GM12878 (cell line): Measurements from ENCODE around the gene POLR2B. TPM values are rescaled to one million over a fixed set of nuclear protein-coding genes. Genes with fewer than 3 reads are reported as not detected.

ENCODE experiments used
- ATAC-seq: fragments of 200-7000 bp; cut with Tn5 transposase; 3 replicates; pipeline ENCODE4 v1.9.1; 2020; ENCODE audit warnings: mild to moderate bottlenecking, moderate library complexity
- BruUV-seq: library from RNA; stranded (reverse); fragments of 400-500 nt; replicated peaks from 2 replicates; lab custom pipeline; 2021; lab: Mats Ljungman, UMichigan
- CTCF ChIA-PET: fragments of 300-600 bp; sonication (Branson Sonifier 250); formaldehyde crosslinking; extraction: SDS; loops from one replicate; lab custom pipeline; 2021; ENCODE audit warnings: inconsistent platforms; lab: Yijun Ruan, JAX
- POLR2A ChIA-PET: fragments of 350-600 bp; formaldehyde crosslinking; extraction: SDS; loops from one replicate; lab custom pipeline; 2021; ENCODE audit warnings: inconsistent platforms; lab: Charles Lee
- RAD21 ChIA-PET: fragments of 300-600 bp; sonication (Branson Sonifier 250); formaldehyde crosslinking; loops from one replicate; lab custom pipeline; 2023; ENCODE audit warnings: antibody characterized with exemption; ENCODE audit not compliant: unreplicated experiment; lab: Charles Lee
- SMC1A ChIA-PET: fragments of 300-600 bp; sonication (Branson Sonifier 250); formaldehyde crosslinking; loops from one replicate; lab custom pipeline; 2023; ENCODE audit not compliant: unreplicated experiment, uncharacterized antibody; lab: Charles Lee
- DNase-seq: peaks from one replicate; pipeline ENCODE4 v3.0.0-alpha.2; 2011; ENCODE audit warnings: low read depth, low spot score
- FAIRE-seq: peaks from 3 replicates; lab custom pipeline; 2011; peaks lifted over from hg19 to GRCh38; lab: Jason Lieb, UNC
- H2AFZ ChIP-seq: 2 replicates; pipeline ENCODE4 v1.6.0; 2011; ENCODE audit warnings: low read depth, low read length, control low read depth; ENCODE audit not compliant: control insufficient read depth
- H3K27ac ChIP-seq: 2 replicates; pipeline ENCODE4 v1.5.1; 2011; ENCODE audit warnings: control low read depth; ENCODE audit not compliant: control insufficient read depth, insufficient read depth
- H3K27me3 ChIP-seq, 2 experiments: replicated peaks in 1 of 2; 2 replicates each; pipeline versions ENCODE4 v1.6.0 to v1.6.1; 2011; ENCODE audit warnings: low read length in 1 of 2; ENCODE audit not compliant: control insufficient read depth in 2 of 2, insufficient read depth in 2 of 2
- H3K36me3 ChIP-seq, 2 experiments: 2 replicates each; pipeline ENCODE4 v1.5.1; 2011; ENCODE audit warnings: low read length in 1 of 2; ENCODE audit not compliant: control insufficient read depth in 2 of 2, insufficient read depth in 2 of 2
- H3K4me1 ChIP-seq: 2 replicates; pipeline ENCODE4 v1.6.1; 2011; ENCODE audit warnings: mild to moderate bottlenecking, low read length, moderate library complexity, mixed read lengths; ENCODE audit not compliant: control insufficient read depth, insufficient read depth
- H3K4me2 ChIP-seq: 2 replicates; pipeline ENCODE4 v1.6.0; 2011; ENCODE audit warnings: control low read depth; ENCODE audit not compliant: control insufficient read depth, insufficient read depth
- H3K4me3 ChIP-seq: fragments of 200-600 bp; sonication (generic); 2 replicates; pipeline ENCODE4 v1.5.1; 2016
- H3K79me2 ChIP-seq: 2 replicates; pipeline ENCODE4 v1.6.0; 2011; ENCODE audit warnings: low read length; ENCODE audit not compliant: control insufficient read depth, insufficient read depth
- H3K9ac ChIP-seq: 2 replicates; pipeline ENCODE4 v1.8.0; 2011; ENCODE audit warnings: low read length, control low read depth, mixed read lengths; ENCODE audit not compliant: control insufficient read depth, insufficient read depth
- H3K9me3 ChIP-seq: replicated peaks from 3 replicates; pipeline ENCODE4 v1.5.1; 2011; ENCODE audit warnings: mild to moderate bottlenecking, low read length; ENCODE audit not compliant: control insufficient read depth, insufficient read depth
- H4K20me1 ChIP-seq: 2 replicates; pipeline ENCODE4 v1.6.0; 2011; ENCODE audit not compliant: control insufficient read depth, insufficient read depth
- BCL11A ChIP-seq: IDR thresholded peaks from 2 replicates; pipeline ENCODE4 v1.6.1; 2011; ENCODE audit warnings: low read depth, low read length
- PML ChIP-seq: IDR thresholded peaks from 2 replicates; pipeline ENCODE4 v1.6.1; 2012; ENCODE audit warnings: low read length, inconsistent platforms
- POLR2AphosphoS5 ChIP-seq: IDR thresholded peaks from 2 replicates; pipeline ENCODE4 v1.6.1; 2011; ENCODE audit warnings: mild to moderate bottlenecking, low read length, inconsistent platforms
- TARDBP ChIP-seq: IDR thresholded peaks from 2 replicates; pipeline ENCODE4 v1.6.1; 2016; ENCODE audit warnings: borderline replicate concordance
- WGBS: methylation state at CpG from one replicate; pipeline ENCODE4 v1.1.6; 2016; ENCODE audit warnings: low lambda C conversion rate; ENCODE audit not compliant: insufficient replicate concordance, insufficient coverage; ENCODE audit errors: missing lambda C conversion rate; 5-methylcytosine and 5-hydroxymethylcytosine counted together
- in situ Hi-C: fragments of 300-500 bp; cut with MboI; formaldehyde crosslinking; loops from 9 replicates; pipeline ENCODE4 v1.14.3; 2018; ENCODE audit warnings: mixed read lengths
- intact Hi-C: fragments of 100-400 bp; cut with micrococcal nuclease; formaldehyde crosslinking; loops from one replicate; pipeline ENCODE4 v1.14.2; 2022; ENCODE audit not compliant: unreplicated experiment
- polyA plus RNA-seq, 11 experiments: library from polyadenylated mRNA; depleted of rRNA in 4 of 11; unstranded in 6 of 11; stranded (reverse) in 5 of 11; fragments of >200 nt; fragmentation: Nextera tagmentation in 4 of 11; fragmentation: Illumina TruSeq in 1 of 11; extraction: Ambion mirVana in 4 of 11; extraction: Trizol in 1 of 11; gene quantifications; 1 replicate in 1 of 11; 2 replicates in 10 of 11; pipeline versions ENCODE4 v1.2.1 to v1.2.3, GENCODE V29; 2011 to 2016; ENCODE audit warnings: inconsistent platforms in 2 of 11, missing spikeins in 2 of 11, low read depth in 1 of 11
- total RNA-seq, 4 experiments: library from RNA; depleted of rRNA in 3 of 4; stranded (reverse); fragments of >200 nt in 3 of 4; fragmentation: Illumina TruSeq in 1 of 4; extraction: Trizol in 1 of 4; gene quantifications; 2 replicates each; pipeline versions ENCODE4 v1.2.1 to v1.2.3, GENCODE V29; 2013 to 2021
- TF ChIP-seq, protein P1 (sequence below): fragments of 450-650 bp; IDR thresholded peaks from 2 replicates; pipeline ENCODE4 v1.6.1; 2017; ENCODE audit warnings: antibody characterized with exemption, mild to moderate bottlenecking, moderate library complexity
- TF ChIP-seq, protein P2 (sequence below): fragments of 450-650 bp; formaldehyde crosslinking; IDR thresholded peaks from 2 replicates; pipeline ENCODE4 v1.4.0; 2022; ENCODE audit warnings: mild to moderate bottlenecking, moderate library complexity
- TF ChIP-seq, protein P3 (sequence below): fragments of 450-650 bp; IDR thresholded peaks from 2 replicates; pipeline ENCODE4 v1.6.1; 2016; ENCODE audit warnings: mild to moderate bottlenecking

Gene POLR2B
- total and polyA plus RNA-seq, 10 of the 15 experiments (the other 5 are each of a cell fraction or from before 2014, with no cell fraction given) = 46.0 to 183 (median 99.2) TPM

DNA sequence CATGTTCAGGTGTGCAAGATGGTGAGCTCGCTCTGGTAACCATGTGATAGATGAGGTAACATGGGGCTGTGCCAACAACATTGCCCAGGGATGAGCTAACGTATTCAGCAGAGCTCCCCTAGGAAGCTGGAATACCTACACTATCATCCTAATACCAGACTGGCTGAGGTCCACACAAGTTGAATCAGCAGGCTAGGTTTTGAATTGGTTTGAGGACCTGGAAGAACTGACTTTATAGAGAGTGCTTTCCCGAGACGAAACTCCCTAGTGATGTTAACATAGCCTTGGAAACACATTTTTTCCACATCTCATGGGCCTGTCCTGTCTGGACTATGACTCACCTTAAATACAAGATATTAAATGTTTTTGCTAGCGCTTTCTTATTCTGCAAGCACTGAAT lies 74.8 kb downstream of the POLR2B start:
- RAD21 ChIA-PET = no interaction called here
- no peak for ATAC-seq
- WGBS = 7% methylated on average over 5 of the region's 5 CpGs
- no peak overlapping the region for H3K9ac ChIP-seq
- H3K27ac ChIP-seq = no peak overlapping the region
- TF ChIP-seq PML = no peak
- TF ChIP-seq, protein P1, sequence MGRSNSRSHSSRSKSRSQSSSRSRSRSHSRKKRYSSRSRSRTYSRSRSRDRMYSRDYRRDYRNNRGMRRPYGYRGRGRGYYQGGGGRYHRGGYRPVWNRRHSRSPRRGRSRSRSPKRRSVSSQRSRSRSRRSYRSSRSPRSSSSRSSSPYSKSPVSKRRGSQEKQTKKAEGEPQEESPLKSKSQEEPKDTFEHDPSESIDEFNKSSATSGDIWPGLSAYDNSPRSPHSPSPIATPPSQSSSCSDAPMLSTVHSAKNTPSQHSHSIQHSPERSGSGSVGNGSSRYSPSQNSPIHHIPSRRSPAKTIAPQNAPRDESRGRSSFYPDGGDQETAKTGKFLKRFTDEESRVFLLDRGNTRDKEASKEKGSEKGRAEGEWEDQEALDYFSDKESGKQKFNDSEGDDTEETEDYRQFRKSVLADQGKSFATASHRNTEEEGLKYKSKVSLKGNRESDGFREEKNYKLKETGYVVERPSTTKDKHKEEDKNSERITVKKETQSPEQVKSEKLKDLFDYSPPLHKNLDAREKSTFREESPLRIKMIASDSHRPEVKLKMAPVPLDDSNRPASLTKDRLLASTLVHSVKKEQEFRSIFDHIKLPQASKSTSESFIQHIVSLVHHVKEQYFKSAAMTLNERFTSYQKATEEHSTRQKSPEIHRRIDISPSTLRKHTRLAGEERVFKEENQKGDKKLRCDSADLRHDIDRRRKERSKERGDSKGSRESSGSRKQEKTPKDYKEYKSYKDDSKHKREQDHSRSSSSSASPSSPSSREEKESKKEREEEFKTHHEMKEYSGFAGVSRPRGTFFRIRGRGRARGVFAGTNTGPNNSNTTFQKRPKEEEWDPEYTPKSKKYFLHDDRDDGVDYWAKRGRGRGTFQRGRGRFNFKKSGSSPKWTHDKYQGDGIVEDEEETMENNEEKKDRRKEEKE = no peak
- TF ChIP-seq, protein P2, sequence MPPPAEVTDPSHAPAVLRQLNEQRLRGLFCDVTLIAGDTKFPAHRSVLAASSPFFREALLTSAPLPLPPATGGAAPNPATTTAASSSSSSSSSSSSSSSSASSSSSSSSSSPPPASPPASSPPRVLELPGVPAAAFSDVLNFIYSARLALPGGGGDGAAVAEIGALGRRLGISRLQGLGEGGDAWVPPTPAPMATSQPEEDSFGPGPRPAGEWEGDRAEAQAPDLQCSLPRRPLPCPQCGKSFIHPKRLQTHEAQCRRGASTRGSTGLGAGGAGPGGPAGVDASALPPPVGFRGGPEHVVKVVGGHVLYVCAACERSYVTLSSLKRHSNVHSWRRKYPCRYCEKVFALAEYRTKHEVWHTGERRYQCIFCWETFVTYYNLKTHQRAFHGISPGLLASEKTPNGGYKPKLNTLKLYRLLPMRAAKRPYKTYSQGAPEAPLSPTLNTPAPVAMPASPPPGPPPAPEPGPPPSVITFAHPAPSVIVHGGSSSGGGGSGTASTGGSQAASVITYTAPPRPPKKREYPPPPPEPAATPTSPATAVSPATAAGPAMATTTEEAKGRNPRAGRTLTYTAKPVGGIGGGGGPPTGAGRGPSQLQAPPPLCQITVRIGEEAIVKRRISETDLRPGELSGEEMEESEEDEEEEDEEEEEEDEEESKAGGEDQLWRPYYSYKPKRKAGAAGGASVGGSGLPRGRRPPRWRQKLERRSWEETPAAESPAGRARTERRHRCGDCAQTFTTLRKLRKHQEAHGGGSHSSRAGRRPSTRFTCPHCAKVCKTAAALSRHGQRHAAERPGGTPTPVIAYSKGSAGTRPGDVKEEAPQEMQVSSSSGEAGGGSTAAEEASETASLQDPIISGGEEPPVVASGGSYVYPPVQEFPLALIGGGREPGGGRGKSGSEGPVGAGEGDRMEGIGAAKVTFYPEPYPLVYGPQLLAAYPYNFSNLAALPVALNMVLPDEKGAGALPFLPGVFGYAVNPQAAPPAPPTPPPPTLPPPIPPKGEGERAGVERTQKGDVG = no peak
- TF ChIP-seq POLR2AphosphoS5 = no peak
- TF ChIP-seq BCL11A = no peak
- TF ChIP-seq TARDBP = no peak
- TF ChIP-seq, protein P3, sequence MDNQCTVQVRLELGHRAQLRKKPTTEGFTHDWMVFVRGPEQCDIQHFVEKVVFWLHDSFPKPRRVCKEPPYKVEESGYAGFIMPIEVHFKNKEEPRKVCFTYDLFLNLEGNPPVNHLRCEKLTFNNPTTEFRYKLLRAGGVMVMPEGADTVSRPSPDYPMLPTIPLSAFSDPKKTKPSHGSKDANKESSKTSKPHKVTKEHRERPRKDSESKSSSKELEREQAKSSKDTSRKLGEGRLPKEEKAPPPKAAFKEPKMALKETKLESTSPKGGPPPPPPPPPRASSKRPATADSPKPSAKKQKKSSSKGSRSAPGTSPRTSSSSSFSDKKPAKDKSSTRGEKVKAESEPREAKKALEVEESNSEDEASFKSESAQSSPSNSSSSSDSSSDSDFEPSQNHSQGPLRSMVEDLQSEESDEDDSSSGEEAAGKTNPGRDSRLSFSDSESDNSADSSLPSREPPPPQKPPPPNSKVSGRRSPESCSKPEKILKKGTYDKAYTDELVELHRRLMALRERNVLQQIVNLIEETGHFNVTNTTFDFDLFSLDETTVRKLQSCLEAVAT = no peak
- TF ChIP-seq, all 136 proteins: peak for 0
- H3K27me3 ChIP-seq = peaks cover 0 to 10% of the 10 kb centered on the region in 2 experiments; a peak in 2 of 4 replicates
- no peak overlapping the region for H2AFZ ChIP-seq
- intact Hi-C loops = no loop called here
- no peak overlapping the region for H3K4me3 ChIP-seq
- DNase-seq (no peak), FAIRE-seq (no peak)
- H3K9me3 ChIP-seq = no peaks in the 10 kb centered on the region
- ChIA-PET POLR2A (no interaction called here), CTCF (no interaction called here), SMC1A (no interaction called here)
- no peaks in the 10 kb centered on the region for H3K79me2 ChIP-seq
- no peaks in the 10 kb centered on the region for H3K36me3 ChIP-seq
- no TSS peak for BruUV-seq
- H4K20me1 ChIP-seq = no peaks in the 10 kb centered on the region
- in situ Hi-C loops = no loop called here
- no peak overlapping the region for H3K4me2 ChIP-seq
- H3K4me1 ChIP-seq = no peaks in the 10 kb centered on the region
